Glomerular visceral epithelial cell (primary cell): ENCODE measurements around the gene AKNA.

Experiments used
- DNase-seq: peaks from one replicate; pipeline ENCODE4 v3.0.0-alpha.2; 2016; ENCODE audit errors: extremely low spot score

Gene AKNA

GRCh38 chr9:114357360-114357759 is 30.4 kb downstream of the AKNA start:
- DNase-seq, result no peak

DNA sequence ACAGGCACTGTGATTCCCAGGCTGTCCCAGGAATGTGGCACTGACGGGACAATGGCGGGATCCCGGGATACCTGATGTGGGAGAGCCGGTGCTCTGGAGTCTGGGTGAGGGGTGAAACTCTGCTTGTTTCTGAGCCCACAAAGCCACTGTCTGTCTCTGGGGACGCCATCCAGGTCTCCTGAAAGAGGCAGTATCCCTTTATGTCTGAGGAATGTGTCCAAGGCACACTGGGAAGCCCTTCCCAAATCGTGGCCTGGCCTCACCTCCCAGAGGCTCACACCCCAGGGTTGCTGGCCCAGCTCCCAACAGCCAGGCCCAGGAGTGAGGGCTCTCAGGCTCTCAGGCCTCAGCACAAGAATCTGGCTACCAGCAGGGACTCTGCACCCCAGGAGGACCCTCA is 31.0 kb downstream of the AKNA start:
- no peak for DNase-seq

GRCh38 chr9:114355821-114356220 is 32.0 kb downstream of the AKNA start:
- no peak for DNase-seq

DNA sequence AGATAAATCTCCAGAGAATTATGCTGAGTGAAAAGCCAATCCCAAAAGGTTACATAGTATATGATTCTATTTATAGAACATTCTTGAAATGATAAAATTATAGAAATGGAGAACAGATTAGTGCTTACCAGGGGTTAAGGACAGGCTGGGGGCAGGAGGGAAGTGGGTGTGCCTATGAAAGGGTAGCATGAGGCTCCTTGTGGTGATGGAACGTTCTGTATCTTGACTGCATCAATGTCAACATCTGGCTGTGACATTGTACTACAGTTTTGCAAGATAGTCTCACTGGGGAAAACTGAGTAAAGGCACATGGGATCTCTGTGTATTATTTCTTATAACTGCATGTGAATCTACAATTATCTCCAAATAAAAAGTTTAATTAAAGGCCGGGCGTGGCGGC is 35.9 kb downstream of the AKNA start:
- DNase-seq, result no peak

- DNase-seq, result no peak
Measured at GRCh38 chr9:114350636-114351401, 37.0 kb downstream of the AKNA start.

GRCh38 chr9:114349713-114350480 is 37.9 kb downstream of the AKNA start:
- no peak for DNase-seq

GRCh38 chr9:114348906-114349482 is 38.8 kb downstream of the AKNA start:
- peak; percentile 99 for DNase-seq

DNA sequence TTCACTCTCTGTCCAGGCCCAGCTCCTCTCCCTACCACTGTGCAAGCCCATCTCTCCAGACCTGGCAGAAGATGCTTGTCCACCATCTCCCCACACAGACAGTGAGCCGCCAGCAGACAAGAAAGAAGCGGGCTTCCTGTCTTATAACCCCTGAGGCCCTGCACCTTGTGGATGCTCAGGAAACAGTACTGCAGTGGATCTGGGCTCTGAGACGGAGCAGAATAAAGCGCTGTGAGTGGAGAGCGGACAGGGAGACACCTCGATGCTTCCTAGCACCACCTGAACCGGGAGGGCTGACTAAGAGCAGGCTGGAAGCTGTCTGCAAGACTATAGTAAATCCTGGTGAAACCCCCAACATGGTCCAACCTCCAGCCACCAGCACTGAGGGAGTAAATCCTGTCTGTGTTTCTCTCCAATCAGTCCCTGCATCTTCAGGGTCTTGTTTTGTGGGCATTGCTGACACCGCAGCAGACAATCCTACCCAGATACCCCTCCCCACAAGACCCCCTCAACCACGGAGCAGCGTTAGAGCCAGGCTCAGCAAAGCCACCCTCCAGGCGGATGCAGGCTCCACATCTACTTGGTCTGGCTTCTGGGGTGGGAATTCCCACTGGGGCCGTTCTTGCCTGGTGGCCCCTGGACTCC is 39.4 kb downstream of the AKNA start:
- no peak for DNase-seq

DNA sequence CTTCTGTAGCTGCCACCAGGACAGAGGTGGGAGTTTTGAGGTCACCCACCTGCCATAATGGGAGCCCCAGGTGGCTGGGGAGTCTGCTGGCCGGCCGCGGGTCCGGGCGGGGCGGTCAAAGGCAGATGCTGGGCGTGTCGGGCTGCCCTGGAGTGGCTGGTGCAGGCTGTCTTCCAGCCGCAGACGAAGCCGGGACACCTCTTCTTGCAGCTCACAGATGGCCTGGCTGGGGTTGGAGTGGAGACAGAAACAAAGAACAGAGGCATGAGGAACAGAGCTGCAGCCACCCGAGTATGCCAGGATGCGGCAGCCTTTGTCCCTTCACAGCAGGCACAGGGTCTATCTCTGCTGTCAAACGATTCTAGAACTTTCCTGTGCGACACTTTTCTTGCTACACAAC is 40.1 kb downstream of the AKNA start:
- no peak for DNase-seq

DNA sequence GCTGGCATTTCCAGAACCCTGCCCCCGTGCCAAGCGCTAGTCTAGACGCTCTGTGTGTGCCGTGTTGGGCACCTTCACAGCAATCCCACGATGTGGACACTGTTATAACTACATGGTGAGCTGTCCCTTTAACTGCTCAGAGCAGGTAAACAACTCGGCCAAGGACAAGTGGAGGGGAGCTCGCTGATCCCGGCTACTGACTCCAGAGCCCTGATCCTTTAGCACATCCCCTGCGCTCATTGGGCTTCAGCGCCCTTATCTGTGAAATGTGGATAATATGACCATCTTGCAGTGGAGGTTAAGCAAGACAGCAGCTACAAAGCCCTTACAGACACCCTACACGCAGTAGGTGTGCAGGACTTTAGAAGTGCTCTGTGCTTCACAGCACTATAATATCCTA is 41.6 kb downstream of the AKNA start:
- DNase-seq, result no peak

DNA sequence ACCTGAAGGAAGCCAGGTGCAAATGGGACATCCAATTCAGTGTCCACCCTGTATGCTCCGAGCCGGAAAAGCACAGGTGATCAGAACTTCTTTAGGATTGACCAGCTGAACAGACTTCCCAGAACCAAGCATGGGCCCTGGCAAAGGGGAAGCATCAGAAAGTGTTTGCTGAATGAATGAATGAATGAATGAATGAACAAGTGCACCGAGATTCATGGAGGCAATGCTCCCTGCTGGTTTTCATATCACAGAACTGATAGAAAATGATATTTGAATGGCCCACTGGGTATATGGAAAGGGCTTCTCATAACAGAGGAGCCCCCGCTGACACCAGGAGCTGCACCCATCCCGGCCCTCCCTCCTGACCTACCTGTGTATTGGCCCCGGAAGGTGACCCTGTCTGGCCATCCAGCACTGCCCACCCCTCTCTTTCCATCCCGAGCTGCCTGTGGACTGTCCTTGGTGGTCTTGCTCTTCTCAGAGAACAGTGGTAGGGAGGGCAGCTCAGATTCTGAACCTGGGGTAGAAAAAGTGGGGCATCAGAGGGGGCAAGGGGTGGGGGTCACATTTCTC is 42.2 kb downstream of the AKNA start:
- no peak for DNase-seq

GRCh38 chr9:114344692-114345091 is 43.1 kb downstream of the AKNA start:
- no peak for DNase-seq

GRCh38 chr9:114344188-114344566 is 43.6 kb downstream of the AKNA start:
- no peak for DNase-seq

DNA sequence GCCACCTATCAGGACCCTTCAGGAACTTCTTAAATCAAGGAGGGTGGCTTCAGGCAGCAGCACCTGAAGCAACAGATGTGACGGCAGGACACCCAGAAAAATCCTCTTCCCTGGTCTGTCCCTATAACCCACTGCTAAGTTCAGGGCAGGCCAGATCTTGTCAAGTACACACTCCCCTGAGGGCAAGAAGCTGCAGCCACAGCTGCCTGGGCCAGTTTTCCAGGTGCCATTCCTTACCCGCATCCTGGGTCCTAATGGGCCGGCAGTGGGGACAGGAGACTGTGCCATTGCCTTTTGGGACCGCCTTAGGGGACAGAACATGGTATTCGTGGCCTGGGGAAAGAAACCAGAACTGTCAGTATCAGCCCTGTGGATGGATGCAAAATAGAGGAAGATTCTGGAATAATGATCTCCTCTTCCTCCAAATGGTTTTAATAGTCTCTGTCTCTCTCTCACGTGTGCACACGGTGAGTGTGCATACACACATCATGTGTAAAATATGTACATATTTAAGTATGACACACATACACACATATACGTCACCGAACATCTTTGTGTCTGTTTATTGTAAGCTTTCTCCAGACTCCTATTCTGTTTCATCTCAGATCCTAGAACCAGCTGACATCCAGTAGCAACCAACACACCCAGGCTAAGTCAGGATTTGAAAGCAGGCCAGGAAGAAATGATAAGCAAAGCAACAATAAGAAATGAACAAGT is 44.2 kb downstream of the AKNA start:
- no peak for DNase-seq

- no peak for DNase-seq
Measured at GRCh38 chr9:114342755-114343440, 44.9 kb downstream of the AKNA start.

DNA sequence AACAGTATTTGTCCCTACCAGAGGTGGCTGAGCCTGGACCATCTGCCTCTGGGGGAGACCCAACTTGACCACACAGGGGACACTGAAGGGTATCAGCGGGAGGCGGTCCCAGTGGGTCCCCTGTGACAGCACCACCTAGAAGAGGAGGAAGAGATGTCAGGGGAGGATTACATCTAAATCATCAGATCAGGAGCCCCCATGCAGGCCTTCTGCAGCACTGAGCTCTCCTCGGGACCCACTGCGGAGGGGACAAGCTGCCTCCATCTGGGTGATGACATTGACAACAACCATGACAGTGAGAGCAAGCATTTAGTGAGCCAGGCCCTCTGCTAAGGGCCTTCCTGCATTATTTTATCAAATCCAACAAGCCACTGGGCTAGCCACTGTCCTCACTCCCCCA is 45.8 kb downstream of the AKNA start:
- DNase-seq, result no peak

GRCh38 chr9:114341152-114341830 is 46.5 kb downstream of the AKNA start:
- no peak for DNase-seq

DNA sequence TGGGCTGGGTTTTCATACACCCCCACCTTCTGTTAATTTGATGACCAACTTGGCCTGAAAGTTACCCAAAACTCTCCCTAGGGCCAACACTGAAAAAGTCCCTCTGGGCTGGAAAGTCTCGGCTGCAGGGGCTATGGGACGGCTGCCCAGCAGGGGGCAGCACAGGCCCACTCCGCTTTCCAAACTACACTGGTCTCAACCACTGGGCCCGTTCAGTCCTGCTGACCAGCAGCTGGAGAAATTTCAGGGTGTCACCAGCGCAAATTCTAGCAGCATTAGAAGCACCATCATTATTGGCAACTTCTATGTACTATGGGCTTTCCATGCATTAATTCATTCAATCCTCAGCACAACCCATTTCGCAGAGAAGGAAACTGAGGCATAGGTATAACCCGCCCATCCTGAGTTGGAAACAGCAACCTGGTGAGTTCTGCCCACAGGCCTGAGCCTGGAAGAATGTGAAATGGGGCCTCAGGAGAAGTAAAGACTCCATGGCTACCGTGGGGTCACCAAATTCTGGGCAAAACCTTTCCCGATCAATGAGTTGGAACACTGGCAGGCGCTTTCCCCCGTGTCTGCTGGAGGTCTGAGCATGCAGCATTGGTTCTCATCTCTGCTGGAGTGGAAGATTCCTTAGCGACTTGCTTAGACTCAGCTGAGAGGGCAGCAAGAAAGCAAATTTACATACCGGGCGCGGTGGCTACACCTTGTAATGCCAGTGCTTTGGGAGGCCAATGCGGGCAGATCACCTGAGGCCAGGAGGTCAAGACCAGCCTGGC is 48.5 kb downstream of the AKNA start:
- peak; percentile 64 for DNase-seq

DNA sequence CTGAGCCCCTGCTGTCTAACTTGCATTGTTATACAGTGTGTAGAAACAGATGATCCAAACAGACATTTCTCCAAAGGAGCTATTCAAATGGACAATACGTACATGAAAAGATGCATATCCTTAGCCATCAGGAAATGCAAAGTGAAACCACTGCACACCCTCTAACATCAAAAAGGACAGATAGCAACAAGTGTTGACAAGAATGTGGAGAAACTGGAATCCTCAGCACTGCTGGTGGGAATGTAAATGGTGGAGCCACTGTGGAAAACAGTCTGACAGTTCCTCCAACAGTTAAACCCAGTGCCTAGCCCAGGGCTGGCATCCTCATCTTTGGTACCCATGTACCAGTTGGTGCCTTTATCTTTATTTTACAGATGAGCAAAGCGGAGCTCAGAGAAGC is 49.6 kb downstream of the AKNA start:
- DNase-seq, result no peak
